HepG2 (cell line): ENCODE results near the gene IGF2BP3. TPM values are rescaled to one million over a fixed set of nuclear protein-coding genes. Genes with fewer than 3 reads are reported as not detected.

ENCODE experiments used
- CC2D1A ChIP-seq: sonication (generic); formaldehyde crosslinking; IDR thresholded peaks from 2 replicates; pipeline ENCODE4 v1.8.1; 2023; ENCODE audit warnings: mild to moderate bottlenecking, missing genetic modification reagents
- DMTF1 ChIP-seq: sonication (generic); formaldehyde crosslinking; IDR thresholded peaks from 2 replicates; pipeline ENCODE4 v1.4.0; 2020; ENCODE audit warnings: mild to moderate bottlenecking, missing genetic modification reagents
- HINFP ChIP-seq: sonication (generic); formaldehyde crosslinking; IDR thresholded peaks from 2 replicates; pipeline ENCODE4 v1.4.0; 2020; ENCODE audit warnings: low read depth, mild to moderate bottlenecking, missing genetic modification reagents
- HNRNPH1 ChIP-seq: fragments of 200-400 bp; formaldehyde crosslinking; optimal IDR thresholded peaks from 2 replicates; pipeline ENCODE3; 2017; ENCODE audit warnings: mild to moderate bottlenecking, low read depth, low read length
- JUNB ChIP-seq: sonication (generic); formaldehyde crosslinking; IDR thresholded peaks from 2 replicates; pipeline ENCODE4 v1.8.0; 2022; ENCODE audit warnings: missing genetic modification reagents, mild to moderate bottlenecking, borderline replicate concordance
- MAZ ChIP-seq, 2 experiments: sonication (generic) in 1 of 2; formaldehyde crosslinking in 1 of 2; IDR thresholded peaks; 2 replicates each; pipeline versions ENCODE4 v1.5.0 to v1.6.1; 2012 to 2020; ENCODE audit warnings: low read depth in 2 of 2, mild to moderate bottlenecking in 2 of 2, borderline replicate concordance in 1 of 2, improper control_type of control experiment in 1 of 2, low read length in 1 of 2, missing genetic modification reagents in 1 of 2, moderate library complexity in 1 of 2
- MXI1 ChIP-seq: IDR thresholded peaks from 3 replicates; pipeline ENCODE4 v1.6.1; 2012; ENCODE audit warnings: low read depth, low read length, inconsistent platforms, borderline replicate concordance
- REL ChIP-seq: sonication (generic); formaldehyde crosslinking; conservative IDR thresholded peaks from 2 replicates; pipeline ENCODE4 v1.8.0; 2022; ENCODE audit warnings: mild to moderate bottlenecking, missing genetic modification reagents, moderate library complexity
- SMARCC2 ChIP-seq: fragments of 450-650 bp; IDR thresholded peaks from 2 replicates; pipeline ENCODE4 v1.6.1; 2017; ENCODE audit warnings: antibody characterized with exemption, mild to moderate bottlenecking
- TAF15 ChIP-seq: fragments of 200-400 bp; formaldehyde crosslinking; IDR thresholded peaks from one replicate; pipeline ENCODE4 v1.6.1; 2018; ENCODE audit warnings: mild to moderate bottlenecking, low read depth, low read length; ENCODE audit not compliant: poor library complexity, severe bottlenecking
- TEF ChIP-seq: sonication (generic); formaldehyde crosslinking; IDR thresholded peaks from 2 replicates; pipeline ENCODE4 v1.5.0; 2020; ENCODE audit warnings: missing genetic modification reagents
- TFDP2 ChIP-seq: sonication (generic); formaldehyde crosslinking; IDR thresholded peaks from 2 replicates; pipeline ENCODE4 v1.4.0; 2020; ENCODE audit warnings: missing genetic modification reagents
- THAP7 ChIP-seq: sonication (generic); formaldehyde crosslinking; IDR thresholded peaks from 2 replicates; pipeline ENCODE4 v1.8.1; 2023; ENCODE audit warnings: mild to moderate bottlenecking, missing genetic modification reagents
- ZFP36L1 ChIP-seq: sonication (generic); formaldehyde crosslinking; IDR thresholded peaks from 2 replicates; pipeline ENCODE4 v1.8.0; 2022; ENCODE audit warnings: mild to moderate bottlenecking, missing genetic modification reagents, moderate library complexity
- ZNF12 ChIP-seq: sonication (generic); formaldehyde crosslinking; IDR thresholded peaks from 2 replicates; pipeline ENCODE4 v1.5.0; 2020; ENCODE audit warnings: missing genetic modification reagents
- ZNF446 ChIP-seq: sonication (generic); formaldehyde crosslinking; IDR thresholded peaks from 2 replicates; pipeline ENCODE4 v1.5.0; 2020; ENCODE audit warnings: mild to moderate bottlenecking, missing genetic modification reagents
- ZNF598 ChIP-seq: sonication (generic); formaldehyde crosslinking; IDR thresholded peaks from 2 replicates; pipeline ENCODE4 v1.5.1; 2020; ENCODE audit warnings: mild to moderate bottlenecking, missing genetic modification reagents, borderline replicate concordance
- ZNF770 ChIP-seq: sonication (generic); formaldehyde crosslinking; IDR thresholded peaks from 2 replicates; pipeline ENCODE4 v1.5.0; 2020; ENCODE audit warnings: mild to moderate bottlenecking, missing genetic modification reagents
- ZNF781 ChIP-seq: sonication (generic); formaldehyde crosslinking; IDR thresholded peaks from 2 replicates; pipeline ENCODE4 v1.5.1; 2020; ENCODE audit warnings: borderline replicate concordance, mild to moderate bottlenecking, missing genetic modification reagents; ENCODE audit errors: not compliant biosample characterization
- polyA plus RNA-seq, 8 experiments: library from polyadenylated mRNA; depleted of rRNA in 3 of 8; stranded (reverse) in 7 of 8; unstranded in 1 of 8; fragments of >200 nt; fragmentation: Illumina TruSeq in 4 of 8; extraction: Trizol in 4 of 8; gene quantifications; 2 replicates each; pipeline versions ENCODE4 v1.2.1 to v1.2.3, GENCODE V29; 2011 to 2016; ENCODE audit warnings: low read depth in 4 of 8, missing spikeins in 1 of 8, mixed read lengths in 1 of 8; ENCODE audit not compliant: insufficient read depth in 1 of 8
- total RNA-seq, 5 experiments: library from RNA; depleted of rRNA; stranded (reverse); fragments of >200 nt; fragmentation: Illumina TruSeq; extraction: Trizol; gene quantifications; 2 replicates each; pipeline ENCODE4 v1.2.3, GENCODE V29; 2016; ENCODE audit warnings: low read depth in 1 of 5

IGF2BP3 gene
- total and polyA plus RNA-seq, 2 of the 13 experiments (the other 11 are each of a cell fraction or from before 2014, with no cell fraction given), result 37.7 to 39.5 TPM

- TF ChIP-seq TAF15, result no peak
- TF ChIP-seq CC2D1A, result no peak
- TF ChIP-seq MAZ (IDR thresholded peaks at IDR 0.05; ENCODE audit: borderline replicate concordance, low read depth, low read length), result no peak
- TF ChIP-seq MAZ (CRISPR knock-in tag; IDR thresholded peaks at IDR 0.05; ENCODE audit: low read depth), result no peak; the same call in 1 of the 2 replicates
- TF ChIP-seq HNRNPH1, result no peak
- no peak for TF ChIP-seq REL
- no peak for TF ChIP-seq JUNB (CRISPR knock-in tag)
- no peak for TF ChIP-seq THAP7 (CRISPR knock-in tag)
- no peak; the same call in 2 of the 3 replicates for TF ChIP-seq MXI1
- no peak for TF ChIP-seq SMARCC2
- 0 out of 2 replicates have a peak, but pooled peaks have one; percentile 2 for TF ChIP-seq TFDP2 (CRISPR knock-in tag)
- TF ChIP-seq TEF, result no peak
- no peak for TF ChIP-seq ZNF781 (CRISPR knock-in tag)
- TF ChIP-seq HINFP (CRISPR knock-in tag), result 0 out of 2 replicates have a peak, but pooled peaks have one; percentile 74
- no peak for TF ChIP-seq ZFP36L1
- TF ChIP-seq DMTF1 (CRISPR knock-in tag), result no peak
- TF ChIP-seq ZNF770 (CRISPR knock-in tag), result peak; percentile 99
- no peak for TF ChIP-seq ZNF446 (CRISPR knock-in tag)
- peak; percentile 46; the same call in 1 of the 2 replicates for TF ChIP-seq ZNF12 (CRISPR knock-in tag)
- no peak for TF ChIP-seq ZNF598 (CRISPR knock-in tag)
Measured at GRCh38 chr7:23294549-23295400, 175.5 kb downstream of the IGF2BP3 start (continued).
